Measurements from ENCODE around the gene OR52M1. TPM values are rescaled to one million over a fixed set of nuclear protein-coding genes. Genes with fewer than 3 reads are reported as not detected.

Gene OR52M1
- total and polyA plus RNA-seq, 2 donors from 2014 or later = not detected

DNA sequence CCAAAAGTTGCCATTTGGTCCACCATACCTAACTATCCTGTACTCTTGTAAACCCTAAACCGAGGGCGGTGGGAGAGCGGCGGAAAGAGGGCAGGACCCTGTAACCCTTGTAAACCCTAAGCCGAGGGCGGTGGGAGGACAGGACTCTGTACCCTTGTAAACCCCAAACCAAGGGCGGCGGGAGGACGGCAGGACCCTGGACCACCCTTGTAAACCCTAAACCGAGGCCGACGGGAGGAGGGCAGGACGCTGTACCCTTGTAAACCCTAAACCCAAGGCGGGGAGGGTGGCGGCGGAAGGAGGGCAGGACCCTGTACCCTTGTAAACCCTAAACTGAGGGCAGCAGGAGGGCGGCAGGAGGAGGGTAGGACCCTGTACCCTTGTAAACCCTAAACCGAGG lies 24.1 kb downstream of the OR52M1 start:
- H3K9ac ChIP-seq (ENCODE audit: low read length in 3 of 3) = no peak overlapping the region
- no peak overlapping the region for H3K4me3 ChIP-seq (ENCODE audit: low read length in 3 of 3)
- TF ChIP-seq, protein P1, sequence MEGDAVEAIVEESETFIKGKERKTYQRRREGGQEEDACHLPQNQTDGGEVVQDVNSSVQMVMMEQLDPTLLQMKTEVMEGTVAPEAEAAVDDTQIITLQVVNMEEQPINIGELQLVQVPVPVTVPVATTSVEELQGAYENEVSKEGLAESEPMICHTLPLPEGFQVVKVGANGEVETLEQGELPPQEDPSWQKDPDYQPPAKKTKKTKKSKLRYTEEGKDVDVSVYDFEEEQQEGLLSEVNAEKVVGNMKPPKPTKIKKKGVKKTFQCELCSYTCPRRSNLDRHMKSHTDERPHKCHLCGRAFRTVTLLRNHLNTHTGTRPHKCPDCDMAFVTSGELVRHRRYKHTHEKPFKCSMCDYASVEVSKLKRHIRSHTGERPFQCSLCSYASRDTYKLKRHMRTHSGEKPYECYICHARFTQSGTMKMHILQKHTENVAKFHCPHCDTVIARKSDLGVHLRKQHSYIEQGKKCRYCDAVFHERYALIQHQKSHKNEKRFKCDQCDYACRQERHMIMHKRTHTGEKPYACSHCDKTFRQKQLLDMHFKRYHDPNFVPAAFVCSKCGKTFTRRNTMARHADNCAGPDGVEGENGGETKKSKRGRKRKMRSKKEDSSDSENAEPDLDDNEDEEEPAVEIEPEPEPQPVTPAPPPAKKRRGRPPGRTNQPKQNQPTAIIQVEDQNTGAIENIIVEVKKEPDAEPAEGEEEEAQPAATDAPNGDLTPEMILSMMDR (IDR thresholded peaks at IDR 0.05; ENCODE audit: borderline replicate concordance, extremely low read depth, insufficient read depth) = no peak
- no peaks in the 10 kb centered on the region for H3K9me3 ChIP-seq (ENCODE audit: control insufficient read depth in 2 of 3, insufficient read depth in 1 of 3, low read length in 3 of 3)
- DNase-seq (peak in 1 of 5 donors; percentile 52), FAIRE-seq (no peak)
- intact Hi-C loops (cut with DNase I) = no loop called here
- H3K27ac ChIP-seq (ENCODE audit: low read depth in 2 of 2, low read length in 2 of 2) = no peak overlapping the region
- H3K4me1 ChIP-seq (ENCODE audit: control insufficient read depth in 2 of 3, insufficient read depth in 2 of 3, low read depth in 1 of 3, low read length in 3 of 3) = no peaks in the 10 kb centered on the region
- no peaks in the 10 kb centered on the region for H3K36me3 ChIP-seq (ENCODE audit: control insufficient read depth in 2 of 3, insufficient read depth in 3 of 3, low read length in 3 of 3)
- H3K27me3 ChIP-seq (ENCODE audit: control insufficient read depth, insufficient read depth, low read length) = no peaks in the 10 kb centered on the region

DNA sequence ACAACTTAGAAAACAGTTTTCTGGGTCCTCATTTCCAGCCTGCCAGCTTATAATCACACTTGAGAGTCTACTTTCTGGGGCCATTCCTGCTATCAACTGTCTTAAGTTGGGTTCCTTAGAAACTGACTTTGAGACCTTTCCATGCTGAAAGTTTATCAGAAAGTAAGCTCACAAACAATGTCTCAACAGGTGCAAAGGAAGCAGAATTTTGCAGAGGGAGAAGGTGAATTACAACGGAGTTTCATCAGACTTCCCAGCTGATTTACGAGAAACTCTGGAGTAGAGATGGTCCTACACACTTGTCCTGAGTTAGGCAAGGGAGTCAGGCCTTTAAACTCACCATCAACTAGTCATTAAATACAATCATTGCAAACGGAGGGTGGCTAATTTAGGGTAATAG lies 31.9 kb downstream of the OR52M1 start:
- TF ChIP-seq, protein P1 (IDR thresholded peaks at IDR 0.05; ENCODE audit: borderline replicate concordance, extremely low read depth, insufficient read depth) = no peak
- Histone ChIP-seq H3K4me1 (ENCODE audit: control insufficient read depth in 2 of 3, insufficient read depth in 2 of 3, low read depth in 1 of 3, low read length in 3 of 3) (no peaks in the 10 kb centered on the region), H3K27me3 (ENCODE audit: control insufficient read depth, insufficient read depth, low read length) (no peaks in the 10 kb centered on the region), H3K36me3 (ENCODE audit: control insufficient read depth in 2 of 3, insufficient read depth in 3 of 3, low read length in 3 of 3) (no peaks in the 10 kb centered on the region), H3K9me3 (ENCODE audit: control insufficient read depth in 2 of 3, insufficient read depth in 1 of 3, low read length in 3 of 3) (no peaks in the 10 kb centered on the region), H3K9ac (ENCODE audit: low read length in 3 of 3) (no peak overlapping the region), H3K4me3 (ENCODE audit: low read length in 3 of 3) (no peak overlapping the region), H3K27ac (ENCODE audit: low read depth in 2 of 2, low read length in 2 of 2) (no peak overlapping the region)
- DNase-seq (no peak), FAIRE-seq (no peak)
- intact Hi-C loops (cut with DNase I) = no loop called here

GRCh38 chr11:4577761-4578160 lies 32.8 kb downstream of the OR52M1 start:
- Histone ChIP-seq H3K4me1 (ENCODE audit: control insufficient read depth in 2 of 3, insufficient read depth in 2 of 3, low read depth in 1 of 3, low read length in 3 of 3) (no peaks in the 10 kb centered on the region), H3K27ac (ENCODE audit: low read depth in 2 of 2, low read length in 2 of 2) (no peak overlapping the region), H3K27me3 (ENCODE audit: control insufficient read depth, insufficient read depth, low read length) (no peaks in the 10 kb centered on the region), H3K9me3 (ENCODE audit: control insufficient read depth in 2 of 3, insufficient read depth in 1 of 3, low read length in 3 of 3) (no peaks in the 10 kb centered on the region), H3K4me3 (ENCODE audit: low read length in 3 of 3) (no peak overlapping the region), H3K36me3 (ENCODE audit: control insufficient read depth in 2 of 3, insufficient read depth in 3 of 3, low read length in 3 of 3) (no peaks in the 10 kb centered on the region), H3K9ac (ENCODE audit: low read length in 3 of 3) (no peak overlapping the region)
- DNase-seq (no peak), FAIRE-seq (no peak)
- intact Hi-C loops (cut with DNase I) = no loop called here
- TF ChIP-seq, protein P1 (IDR thresholded peaks at IDR 0.05; ENCODE audit: borderline replicate concordance, extremely low read depth, insufficient read depth) = no peak

DNA sequence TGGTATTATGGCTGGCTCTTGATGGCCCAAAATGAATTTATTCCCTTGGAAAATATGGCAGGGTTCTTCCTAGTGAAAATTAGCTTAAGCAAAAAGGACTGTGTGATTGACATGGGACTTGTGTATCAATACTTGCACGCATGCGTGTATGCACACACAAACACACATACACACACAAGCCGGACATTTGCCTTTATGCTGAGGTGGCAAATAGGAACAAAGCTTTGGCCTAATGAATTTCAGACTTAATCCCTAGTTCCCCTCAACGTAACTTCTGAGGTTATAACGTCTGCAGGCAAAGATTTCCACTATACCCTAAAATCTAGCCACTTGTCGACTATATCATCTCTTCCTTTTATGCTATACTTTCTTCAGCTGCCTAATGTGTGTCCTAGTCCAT lies 33.6 kb downstream of the OR52M1 start:
- Histone ChIP-seq H3K9ac (ENCODE audit: low read length in 3 of 3) (no peak overlapping the region), H3K27me3 (ENCODE audit: control insufficient read depth, insufficient read depth, low read length) (no peaks in the 10 kb centered on the region), H3K9me3 (ENCODE audit: control insufficient read depth in 2 of 3, insufficient read depth in 1 of 3, low read length in 3 of 3) (no peaks in the 10 kb centered on the region), H3K27ac (ENCODE audit: low read depth in 2 of 2, low read length in 2 of 2) (no peak overlapping the region), H3K36me3 (ENCODE audit: control insufficient read depth in 2 of 3, insufficient read depth in 3 of 3, low read length in 3 of 3) (no peaks in the 10 kb centered on the region), H3K4me1 (ENCODE audit: control insufficient read depth in 2 of 3, insufficient read depth in 2 of 3, low read depth in 1 of 3, low read length in 3 of 3) (no peaks in the 10 kb centered on the region), H3K4me3 (ENCODE audit: low read length in 3 of 3) (no peak overlapping the region)
- TF ChIP-seq, protein P1 (IDR thresholded peaks at IDR 0.05; ENCODE audit: borderline replicate concordance, extremely low read depth, insufficient read depth) = no peak
- DNase-seq (no peak), FAIRE-seq (no peak)
- intact Hi-C loops (cut with DNase I) = no loop called here

All from kidney (tissue), 14 donors.